Measurements from ENCODE around the gene PLXNA4. TPM values are rescaled to one million over a fixed set of nuclear protein-coding genes. Genes with fewer than 3 reads are reported as not detected.
A peak's percentile ranks its signal among the peaks of the same experiment; 100 is the strongest.

Gene PLXNA4
- total and polyA plus RNA-seq, 4 donors: 0.04 to 1.1 (median 0.41) TPM

DNA sequence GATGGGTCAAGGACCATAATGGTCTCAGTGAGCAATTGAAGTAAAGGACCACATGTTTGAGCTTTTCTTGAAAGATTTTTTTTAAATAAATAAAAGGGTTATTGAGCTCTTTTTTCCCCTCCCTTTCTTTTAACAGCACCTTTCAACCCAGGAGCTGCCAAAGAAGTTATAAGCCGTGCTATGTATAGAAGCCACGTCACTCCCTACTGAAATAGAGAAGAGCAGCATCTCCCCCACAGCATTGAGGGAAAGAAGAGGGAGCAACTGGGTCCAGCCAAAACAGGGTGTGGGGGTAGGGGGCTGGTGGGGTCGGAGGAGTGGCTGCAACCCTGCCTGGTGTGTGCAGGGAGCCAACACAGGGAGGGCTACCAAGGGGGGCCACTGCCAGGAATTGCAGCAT lies 227.2 kb downstream of the PLXNA4 start (continued):
- TF ChIP-seq, protein P1, sequence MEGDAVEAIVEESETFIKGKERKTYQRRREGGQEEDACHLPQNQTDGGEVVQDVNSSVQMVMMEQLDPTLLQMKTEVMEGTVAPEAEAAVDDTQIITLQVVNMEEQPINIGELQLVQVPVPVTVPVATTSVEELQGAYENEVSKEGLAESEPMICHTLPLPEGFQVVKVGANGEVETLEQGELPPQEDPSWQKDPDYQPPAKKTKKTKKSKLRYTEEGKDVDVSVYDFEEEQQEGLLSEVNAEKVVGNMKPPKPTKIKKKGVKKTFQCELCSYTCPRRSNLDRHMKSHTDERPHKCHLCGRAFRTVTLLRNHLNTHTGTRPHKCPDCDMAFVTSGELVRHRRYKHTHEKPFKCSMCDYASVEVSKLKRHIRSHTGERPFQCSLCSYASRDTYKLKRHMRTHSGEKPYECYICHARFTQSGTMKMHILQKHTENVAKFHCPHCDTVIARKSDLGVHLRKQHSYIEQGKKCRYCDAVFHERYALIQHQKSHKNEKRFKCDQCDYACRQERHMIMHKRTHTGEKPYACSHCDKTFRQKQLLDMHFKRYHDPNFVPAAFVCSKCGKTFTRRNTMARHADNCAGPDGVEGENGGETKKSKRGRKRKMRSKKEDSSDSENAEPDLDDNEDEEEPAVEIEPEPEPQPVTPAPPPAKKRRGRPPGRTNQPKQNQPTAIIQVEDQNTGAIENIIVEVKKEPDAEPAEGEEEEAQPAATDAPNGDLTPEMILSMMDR (IDR thresholded peaks at IDR 0.05; ENCODE audit: low read depth, low read length, missing input control): no peak
- TF ChIP-seq SP1 (IDR thresholded peaks at IDR 0.05) (no peak), GABPA (IDR thresholded peaks at IDR 0.05 in 1 of 2, conservative IDR thresholded peaks at IDR 0.05 in 1 of 2) (no peak)

DNA sequence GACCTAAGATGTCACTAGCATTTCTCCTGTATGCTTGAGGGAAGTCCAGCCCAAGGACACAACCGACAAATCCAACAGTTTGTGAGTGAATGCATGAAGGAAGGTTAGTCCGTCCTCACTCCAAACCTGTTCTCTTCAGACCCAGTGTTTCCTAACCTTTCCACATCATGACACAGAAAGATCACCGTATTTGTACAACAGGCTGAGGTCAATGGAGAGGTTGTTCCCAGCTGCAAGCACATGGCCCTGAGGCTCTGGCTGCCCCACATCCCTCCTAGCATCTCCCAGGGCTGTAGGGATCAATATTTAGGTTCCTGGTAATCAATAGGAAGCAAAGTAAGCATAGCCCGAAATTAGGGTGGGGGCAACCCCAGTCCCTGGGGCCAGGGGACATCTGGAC lies 227.9 kb downstream of the PLXNA4 start:
- H3K36me3 ChIP-seq (ENCODE audit: control insufficient read depth in 4 of 4, insufficient read depth in 3 of 4, low read depth in 1 of 4, low read length in 3 of 4): no peaks in the 10 kb centered on the region
- no peak for DNase-seq (ENCODE audit: low spot score)
- TF ChIP-seq TAF1 (conservative IDR thresholded peaks at IDR 0.05) (no peak), HNF4G (IDR thresholded peaks at IDR 0.05) (no peak), RXRA (IDR thresholded peaks at IDR 0.05) (peak in 1 of 2 donors; percentile 18)
- TF ChIP-seq, protein P2, sequence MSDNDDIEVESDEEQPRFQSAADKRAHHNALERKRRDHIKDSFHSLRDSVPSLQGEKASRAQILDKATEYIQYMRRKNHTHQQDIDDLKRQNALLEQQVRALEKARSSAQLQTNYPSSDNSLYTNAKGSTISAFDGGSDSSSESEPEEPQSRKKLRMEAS (IDR thresholded peaks at IDR 0.05): no peak
- peaks cover 0 to 30% (median 26%) of the 10 kb centered on the region in 4 donors for H3K4me1 ChIP-seq (ENCODE audit: control insufficient read depth in 4 of 4, insufficient read depth in 4 of 4, low read length in 3 of 4)
- no peaks in the 10 kb centered on the region for H3K27me3 ChIP-seq (ENCODE audit: control insufficient read depth in 4 of 4, insufficient read depth in 4 of 4, low read length in 3 of 4)
- H3K27ac ChIP-seq (ENCODE audit: low read depth in 1 of 2, low read length in 2 of 2): peak overlapping the region in 1 of 2 donors; percentile 16
- 55% methylated on average over 4 of the region's 4 CpGs for WGBS
- H3K9me3 ChIP-seq (ENCODE audit: control insufficient read depth in 4 of 4, low read length in 3 of 4): no peaks in the 10 kb centered on the region
- H3K4me3 ChIP-seq (ENCODE audit: low read depth in 1 of 3, low read length in 3 of 3): no peak overlapping the region
- no peak overlapping the region for H3K9ac ChIP-seq (ENCODE audit: low read depth in 1 of 2, low read length in 2 of 2)

DNA sequence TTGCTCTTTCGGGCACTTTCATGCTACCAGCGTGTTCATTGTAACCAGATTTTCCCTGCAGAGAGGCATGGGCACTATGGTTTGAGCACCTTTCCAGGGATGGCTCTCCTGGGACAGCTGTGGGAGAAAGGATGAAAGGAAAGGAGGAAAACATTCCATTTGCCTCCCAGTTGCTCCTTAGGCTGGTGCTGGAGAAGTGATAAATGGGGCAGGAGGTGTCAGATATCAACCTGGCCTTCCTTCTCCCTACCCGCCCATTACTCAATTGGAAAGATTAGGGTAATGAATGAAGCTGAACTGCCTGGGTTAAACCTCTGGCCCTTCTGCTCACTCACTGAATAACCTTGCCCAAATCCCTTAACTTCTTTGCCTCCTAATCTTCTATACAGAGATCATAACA lies 228.4 kb downstream of the PLXNA4 start:
- no peak for TF ChIP-seq TAF1 (conservative IDR thresholded peaks at IDR 0.05)
- TF ChIP-seq, protein P3, sequence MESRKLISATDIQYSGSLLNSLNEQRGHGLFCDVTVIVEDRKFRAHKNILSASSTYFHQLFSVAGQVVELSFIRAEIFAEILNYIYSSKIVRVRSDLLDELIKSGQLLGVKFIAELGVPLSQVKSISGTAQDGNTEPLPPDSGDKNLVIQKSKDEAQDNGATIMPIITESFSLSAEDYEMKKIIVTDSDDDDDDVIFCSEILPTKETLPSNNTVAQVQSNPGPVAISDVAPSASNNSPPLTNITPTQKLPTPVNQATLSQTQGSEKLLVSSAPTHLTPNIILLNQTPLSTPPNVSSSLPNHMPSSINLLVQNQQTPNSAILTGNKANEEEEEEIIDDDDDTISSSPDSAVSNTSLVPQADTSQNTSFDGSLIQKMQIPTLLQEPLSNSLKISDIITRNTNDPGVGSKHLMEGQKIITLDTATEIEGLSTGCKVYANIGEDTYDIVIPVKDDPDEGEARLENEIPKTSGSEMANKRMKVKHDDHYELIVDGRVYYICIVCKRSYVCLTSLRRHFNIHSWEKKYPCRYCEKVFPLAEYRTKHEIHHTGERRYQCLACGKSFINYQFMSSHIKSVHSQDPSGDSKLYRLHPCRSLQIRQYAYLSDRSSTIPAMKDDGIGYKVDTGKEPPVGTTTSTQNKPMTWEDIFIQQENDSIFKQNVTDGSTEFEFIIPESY (IDR thresholded peaks at IDR 0.05): no peak
- 88% methylated on average over 3 of the region's 3 CpGs for WGBS
- Histone ChIP-seq H3K27ac (ENCODE audit: low read depth in 1 of 2, low read length in 2 of 2) (peak overlapping the region in 1 of 2 donors; percentile 16), H3K4me1 (ENCODE audit: control insufficient read depth in 4 of 4, insufficient read depth in 4 of 4, low read length in 3 of 4) (peaks cover 0 to 30% (median 26%) of the 10 kb centered on the region in 4 donors), H3K9ac (ENCODE audit: low read depth in 1 of 2, low read length in 2 of 2) (no peak overlapping the region), H3K27me3 (ENCODE audit: control insufficient read depth in 4 of 4, insufficient read depth in 4 of 4, low read length in 3 of 4) (no peaks in the 10 kb centered on the region), H3K4me3 (ENCODE audit: low read depth in 1 of 3, low read length in 3 of 3) (no peak overlapping the region), H3K9me3 (ENCODE audit: control insufficient read depth in 4 of 4, low read length in 3 of 4) (no peaks in the 10 kb centered on the region), H3K36me3 (ENCODE audit: control insufficient read depth in 4 of 4, insufficient read depth in 3 of 4, low read depth in 1 of 4, low read length in 3 of 4) (no peaks in the 10 kb centered on the region)
- DNase-seq (ENCODE audit: low spot score): no peak

DNA sequence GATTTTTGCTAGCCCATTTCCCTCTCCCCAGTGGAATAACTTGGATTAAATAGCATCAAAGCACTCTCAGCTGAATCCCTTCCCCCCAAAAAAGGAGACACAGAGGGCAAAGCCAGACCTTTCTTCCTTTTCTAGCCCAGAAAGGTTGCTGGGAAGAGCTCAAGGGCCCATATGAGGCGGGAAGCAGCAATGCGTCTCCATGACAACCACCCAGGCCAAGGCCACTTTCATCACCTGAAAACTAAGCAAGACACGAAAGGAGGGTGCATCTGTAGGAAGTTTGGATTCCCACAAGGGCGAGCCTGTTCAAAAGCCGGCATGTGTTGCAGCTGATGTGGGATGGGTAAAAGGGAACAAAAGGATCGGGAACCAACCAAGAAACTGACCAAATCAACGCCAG lies 229.1 kb downstream of the PLXNA4 start:
- no peaks in the 10 kb centered on the region for H3K9me3 ChIP-seq (ENCODE audit: control insufficient read depth in 4 of 4, low read length in 3 of 4)
- no peak for DNase-seq (ENCODE audit: low spot score)
- H3K27ac ChIP-seq (ENCODE audit: low read depth in 1 of 2, low read length in 2 of 2): no peak overlapping the region
- H3K4me1 ChIP-seq (ENCODE audit: control insufficient read depth in 4 of 4, insufficient read depth in 4 of 4, low read length in 3 of 4): peaks cover 0 to 30% (median 26%) of the 10 kb centered on the region in 4 donors
- no peaks in the 10 kb centered on the region for H3K36me3 ChIP-seq (ENCODE audit: control insufficient read depth in 4 of 4, insufficient read depth in 3 of 4, low read depth in 1 of 4, low read length in 3 of 4)
- no peak overlapping the region for H3K4me3 ChIP-seq (ENCODE audit: low read depth in 1 of 3, low read length in 3 of 3)
- 89% methylated on average over 7 of the region's 7 CpGs for WGBS
- no peak overlapping the region for H3K9ac ChIP-seq (ENCODE audit: low read depth in 1 of 2, low read length in 2 of 2)
- no peaks in the 10 kb centered on the region for H3K27me3 ChIP-seq (ENCODE audit: control insufficient read depth in 4 of 4, insufficient read depth in 4 of 4, low read length in 3 of 4)
- TF ChIP-seq GABPA (IDR thresholded peaks at IDR 0.05 in 1 of 2, conservative IDR thresholded peaks at IDR 0.05 in 1 of 2) (no peak), FOXA2 (IDR thresholded peaks at IDR 0.05) (no peak), FOXA1 (IDR thresholded peaks at IDR 0.05) (no peak), JUND (IDR thresholded peaks at IDR 0.05) (no peak), RAD21 (IDR thresholded peaks at IDR 0.05) (no peak), YY1 (IDR thresholded peaks at IDR 0.05) (no peak), HNF4A (conservative IDR thresholded peaks at IDR 0.05) (no peak)
- TF ChIP-seq, protein P4, sequence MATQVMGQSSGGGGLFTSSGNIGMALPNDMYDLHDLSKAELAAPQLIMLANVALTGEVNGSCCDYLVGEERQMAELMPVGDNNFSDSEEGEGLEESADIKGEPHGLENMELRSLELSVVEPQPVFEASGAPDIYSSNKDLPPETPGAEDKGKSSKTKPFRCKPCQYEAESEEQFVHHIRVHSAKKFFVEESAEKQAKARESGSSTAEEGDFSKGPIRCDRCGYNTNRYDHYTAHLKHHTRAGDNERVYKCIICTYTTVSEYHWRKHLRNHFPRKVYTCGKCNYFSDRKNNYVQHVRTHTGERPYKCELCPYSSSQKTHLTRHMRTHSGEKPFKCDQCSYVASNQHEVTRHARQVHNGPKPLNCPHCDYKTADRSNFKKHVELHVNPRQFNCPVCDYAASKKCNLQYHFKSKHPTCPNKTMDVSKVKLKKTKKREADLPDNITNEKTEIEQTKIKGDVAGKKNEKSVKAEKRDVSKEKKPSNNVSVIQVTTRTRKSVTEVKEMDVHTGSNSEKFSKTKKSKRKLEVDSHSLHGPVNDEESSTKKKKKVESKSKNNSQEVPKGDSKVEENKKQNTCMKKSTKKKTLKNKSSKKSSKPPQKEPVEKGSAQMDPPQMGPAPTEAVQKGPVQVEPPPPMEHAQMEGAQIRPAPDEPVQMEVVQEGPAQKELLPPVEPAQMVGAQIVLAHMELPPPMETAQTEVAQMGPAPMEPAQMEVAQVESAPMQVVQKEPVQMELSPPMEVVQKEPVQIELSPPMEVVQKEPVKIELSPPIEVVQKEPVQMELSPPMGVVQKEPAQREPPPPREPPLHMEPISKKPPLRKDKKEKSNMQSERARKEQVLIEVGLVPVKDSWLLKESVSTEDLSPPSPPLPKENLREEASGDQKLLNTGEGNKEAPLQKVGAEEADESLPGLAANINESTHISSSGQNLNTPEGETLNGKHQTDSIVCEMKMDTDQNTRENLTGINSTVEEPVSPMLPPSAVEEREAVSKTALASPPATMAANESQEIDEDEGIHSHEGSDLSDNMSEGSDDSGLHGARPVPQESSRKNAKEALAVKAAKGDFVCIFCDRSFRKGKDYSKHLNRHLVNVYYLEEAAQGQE (IDR thresholded peaks at IDR 0.05): no peak
- TF ChIP-seq, protein P3 (IDR thresholded peaks at IDR 0.05): no peak
- TF ChIP-seq, protein P5, sequence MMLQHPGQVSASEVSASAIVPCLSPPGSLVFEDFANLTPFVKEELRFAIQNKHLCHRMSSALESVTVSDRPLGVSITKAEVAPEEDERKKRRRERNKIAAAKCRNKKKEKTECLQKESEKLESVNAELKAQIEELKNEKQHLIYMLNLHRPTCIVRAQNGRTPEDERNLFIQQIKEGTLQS (IDR thresholded peaks at IDR 0.05): no peak
